Astrocyte of the spinal cord (primary cell): Measurements from ENCODE around the gene UAP1L1.
"Not testable (repeated sequence)": the region's sequence is repeated elsewhere in the genome, so short reads cannot be mapped to it uniquely, and the experiment has no call there.

Experiments
- DNase-seq: peaks from one replicate; pipeline ENCODE4 v3.0.0; 2011; ENCODE audit warnings: low read depth, low spot score
- H3K4me3 ChIP-seq: 2 replicates; pipeline ENCODE4 v1.5.1; 2011; ENCODE audit warnings: low read depth, mild to moderate bottlenecking, low read length, moderate library complexity
- CTCF ChIP-seq: IDR thresholded peaks from 2 replicates; pipeline ENCODE4 v1.5.1; 2012; ENCODE audit warnings: low read depth, mild to moderate bottlenecking, low read length, inconsistent platforms
- in situ Hi-C: cut with HindIII; loops from 2 replicates; pipeline ENCODE4 v1.10.0; 2017; ENCODE audit warnings: low sequenced_read_pairs

Gene UAP1L1

GRCh38 chr9:137123468-137123837, 46.1 kb downstream of the UAP1L1 start:
- no peak overlapping the region for H3K4me3 ChIP-seq
- TF ChIP-seq CTCF, result no peak
- in situ Hi-C loops, result no loop called here
- no peak for DNase-seq

GRCh38 chr9:137123952-137124462, 46.7 kb downstream of the UAP1L1 start:
- in situ Hi-C loops, DNase-seq: not testable (repeated sequence)

GRCh38 chr9:137126786-137127185, 49.5 kb downstream of the UAP1L1 start:
- no peak for DNase-seq
- in situ Hi-C loops, result no loop called here
- no peak for TF ChIP-seq CTCF
- no peak overlapping the region for H3K4me3 ChIP-seq

More at GRCh38 chr9:137123952-137124462, 46.7 kb downstream of the UAP1L1 start:
- H3K4me3 ChIP-seq, result not testable (repeated sequence)

- no peak overlapping the region for H3K4me3 ChIP-seq
- in situ Hi-C loops, result no loop called here
- no peak for DNase-seq
- TF ChIP-seq CTCF, result no peak
These were observed 50.2 kb downstream of the UAP1L1 start for GRCh38 chr9:137127301-137128157.

- no peak for DNase-seq
- TF ChIP-seq CTCF, result no peak
- in situ Hi-C loops, result no loop called here
- peak overlapping the region; percentile 74 for H3K4me3 ChIP-seq
These were observed 51.0 kb downstream of the UAP1L1 start for GRCh38 chr9:137128158-137128861.

- no peak for TF ChIP-seq CTCF
- no peak for DNase-seq
- in situ Hi-C loops, result no loop called here
- peak overlapping the region; percentile 74 for H3K4me3 ChIP-seq
These were observed 51.6 kb downstream of the UAP1L1 start for GRCh38 chr9:137128862-137129455.
